Measurements from ENCODE around the gene NEK5.

NEK5 gene

GRCh38 chr13:52006523-52007245 lies 122.2 kb downstream of the NEK5 start:
- DNase-seq: no peak

GRCh38 chr13:52005841-52006522 lies 122.9 kb downstream of the NEK5 start:
- DNase-seq: no peak

- no peak for DNase-seq
Measured at GRCh38 chr13:52004511-52005170, 124.2 kb downstream of the NEK5 start.

GRCh38 chr13:52003541-52003940 lies 125.3 kb downstream of the NEK5 start:
- no peak for DNase-seq

GRCh38 chr13:52002361-52002760 lies 126.5 kb downstream of the NEK5 start:
- DNase-seq: no peak

GRCh38 chr13:52001120-52001731 lies 127.6 kb downstream of the NEK5 start:
- DNase-seq: no peak

- DNase-seq: no peak
Measured at GRCh38 chr13:51999921-52000320, 129.0 kb downstream of the NEK5 start.

GRCh38 chr13:51999510-51999911 lies 129.4 kb downstream of the NEK5 start:
- no peak for DNase-seq

- no peak for DNase-seq
Measured at GRCh38 chr13:51998723-51999509, 130.0 kb downstream of the NEK5 start.

GRCh38 chr13:51997641-51998330 lies 131.1 kb downstream of the NEK5 start:
- DNase-seq: no peak

GRCh38 chr13:51997186-51997585 lies 131.7 kb downstream of the NEK5 start:
- DNase-seq: no peak

- DNase-seq: no peak
Measured at GRCh38 chr13:51996641-51997040, 132.2 kb downstream of the NEK5 start.

GRCh38 chr13:51995677-51996551 lies 133.0 kb downstream of the NEK5 start:
- no peak for DNase-seq

GRCh38 chr13:51993713-51994112 lies 135.2 kb downstream of the NEK5 start:
- no peak for DNase-seq

- no peak for DNase-seq
Measured at GRCh38 chr13:51988988-51989618, 139.8 kb downstream of the NEK5 start.

All from activated CD4-positive, alpha-beta T cell treated with anti-CD3 and anti-CD28 coated beads for 48 hours (primary cell).